OCI-LY3 (cell line): ENCODE measurements around the gene AP3S2.

ENCODE experiments used
- H2AFZ ChIP-seq: fragments of 200-600, 300-600 bp; shearing (Covaris generic); 2 replicates; pipeline ENCODE4 v1.6.0; 2014; ENCODE audit warnings: antibody characterized with exemption, low read depth, low read length
- H3K27ac ChIP-seq: fragments of 200-600, 300-600 bp; sonication (generic); 2 replicates; pipeline ENCODE4 v1.5.1; 2014; ENCODE audit warnings: mild to moderate bottlenecking, low read length, moderate library complexity, mixed read lengths
- H3K27me3 ChIP-seq: fragments of 200-600, 300-600 bp; sonication (generic); 2 replicates; pipeline ENCODE4 v1.6.1; 2014; ENCODE audit warnings: low read depth, low read length, mixed read lengths
- H3K36me3 ChIP-seq: fragments of 200-600, 300-600 bp; sonication (generic); replicated peaks from 2 replicates; pipeline ENCODE3; 2014; ENCODE audit warnings: low read depth, low read length, mixed read lengths
- H3K4me1 ChIP-seq: fragments of 300-600, 200-600 bp; sonication (generic); 2 replicates; pipeline ENCODE4 v1.6.1; 2014; ENCODE audit warnings: low read length, mixed read lengths
- H3K4me2 ChIP-seq: fragments of 200-600, 300-600 bp; sonication (generic); 2 replicates; pipeline ENCODE4 v1.6.1; 2014; ENCODE audit warnings: low read length, mixed read lengths
- H3K4me3 ChIP-seq: fragments of 300-600, 200-600 bp; sonication (generic); 2 replicates; pipeline ENCODE4 v1.5.1; 2014; ENCODE audit warnings: antibody characterized with exemption, mild to moderate bottlenecking, low read length, moderate library complexity
- H3K79me2 ChIP-seq: fragments of 300-600, 200-600 bp; shearing (Covaris generic); 2 replicates; pipeline ENCODE4 v1.6.1; 2014; ENCODE audit warnings: mild to moderate bottlenecking, low read length, mixed read lengths
- H3K9ac ChIP-seq: fragments of 300-600, 200-600 bp; shearing (Covaris generic); 2 replicates; pipeline ENCODE4 v1.6.0; 2014; ENCODE audit warnings: mild to moderate bottlenecking, low read length, moderate library complexity
- H3K9me3 ChIP-seq: fragments of 200-600, 300-600 bp; shearing (Covaris generic); 2 replicates; pipeline ENCODE4 v1.6.1; 2014; ENCODE audit warnings: low read length, mixed read lengths; ENCODE audit not compliant: insufficient read depth
- H4K20me1 ChIP-seq: fragments of 200-600, 300-600 bp; sonication (generic); 2 replicates; pipeline ENCODE4 v1.6.1; 2016; ENCODE audit warnings: low read length, mixed read lengths; ENCODE audit not compliant: insufficient read depth
- EZH2phosphoT487 ChIP-seq: fragments of 200-600 bp; shearing (Covaris generic); IDR thresholded peaks from 2 replicates; pipeline ENCODE4 v1.6.1; 2018; ENCODE audit warnings: antibody characterized with exemption, mixed run types, low read depth
- TF ChIP-seq, protein P1 (sequence below): fragments of 200-600, 300-600 bp; sonication (generic); IDR thresholded peaks from 2 replicates; pipeline ENCODE4 v1.5.1; 2014; ENCODE audit warnings: antibody characterized with exemption, low read length, low read depth

AP3S2 gene

DNA sequence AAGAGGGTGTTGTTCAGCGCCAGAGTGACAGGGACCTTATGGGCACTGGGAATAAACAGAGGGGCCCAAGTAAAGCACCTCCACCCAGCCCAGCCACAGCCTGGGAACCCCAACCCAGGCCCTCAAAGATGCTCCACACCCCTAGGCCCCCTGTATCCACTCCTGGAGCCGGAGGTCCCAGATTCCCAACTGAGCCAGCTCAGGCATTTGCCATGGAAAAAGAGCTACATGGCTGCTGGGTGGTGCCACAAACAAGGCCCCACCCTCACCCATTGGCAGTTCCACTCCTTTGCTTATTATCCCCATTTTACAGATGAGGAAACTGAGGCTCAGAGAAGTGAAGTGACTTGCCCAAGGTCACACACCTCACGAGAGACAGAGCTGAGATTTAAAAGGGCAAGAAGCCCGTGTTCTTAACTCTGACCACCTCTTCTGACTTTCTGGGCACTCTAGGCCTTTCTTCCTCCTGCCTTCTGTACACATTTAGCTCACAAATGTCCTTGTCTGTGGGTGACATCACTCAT, 96.1 kb downstream of the AP3S2 start:
- Histone ChIP-seq H3K27me3 (no peaks in the 10 kb centered on the region), H3K9ac (no peak overlapping the region), H2AFZ (no peak overlapping the region), H4K20me1 (no peaks in the 10 kb centered on the region), H3K79me2 (no peaks in the 10 kb centered on the region), H3K36me3 (no peaks in the 10 kb centered on the region), H3K27ac (no peak overlapping the region), H3K4me2 (no peak overlapping the region), H3K4me3 (no peak overlapping the region), H3K4me1 (peaks cover 19% of the 10 kb centered on the region), H3K9me3 (no peaks in the 10 kb centered on the region)
- TF ChIP-seq, protein P1, sequence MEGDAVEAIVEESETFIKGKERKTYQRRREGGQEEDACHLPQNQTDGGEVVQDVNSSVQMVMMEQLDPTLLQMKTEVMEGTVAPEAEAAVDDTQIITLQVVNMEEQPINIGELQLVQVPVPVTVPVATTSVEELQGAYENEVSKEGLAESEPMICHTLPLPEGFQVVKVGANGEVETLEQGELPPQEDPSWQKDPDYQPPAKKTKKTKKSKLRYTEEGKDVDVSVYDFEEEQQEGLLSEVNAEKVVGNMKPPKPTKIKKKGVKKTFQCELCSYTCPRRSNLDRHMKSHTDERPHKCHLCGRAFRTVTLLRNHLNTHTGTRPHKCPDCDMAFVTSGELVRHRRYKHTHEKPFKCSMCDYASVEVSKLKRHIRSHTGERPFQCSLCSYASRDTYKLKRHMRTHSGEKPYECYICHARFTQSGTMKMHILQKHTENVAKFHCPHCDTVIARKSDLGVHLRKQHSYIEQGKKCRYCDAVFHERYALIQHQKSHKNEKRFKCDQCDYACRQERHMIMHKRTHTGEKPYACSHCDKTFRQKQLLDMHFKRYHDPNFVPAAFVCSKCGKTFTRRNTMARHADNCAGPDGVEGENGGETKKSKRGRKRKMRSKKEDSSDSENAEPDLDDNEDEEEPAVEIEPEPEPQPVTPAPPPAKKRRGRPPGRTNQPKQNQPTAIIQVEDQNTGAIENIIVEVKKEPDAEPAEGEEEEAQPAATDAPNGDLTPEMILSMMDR: no peak
- TF ChIP-seq EZH2phosphoT487: no peak

DNA sequence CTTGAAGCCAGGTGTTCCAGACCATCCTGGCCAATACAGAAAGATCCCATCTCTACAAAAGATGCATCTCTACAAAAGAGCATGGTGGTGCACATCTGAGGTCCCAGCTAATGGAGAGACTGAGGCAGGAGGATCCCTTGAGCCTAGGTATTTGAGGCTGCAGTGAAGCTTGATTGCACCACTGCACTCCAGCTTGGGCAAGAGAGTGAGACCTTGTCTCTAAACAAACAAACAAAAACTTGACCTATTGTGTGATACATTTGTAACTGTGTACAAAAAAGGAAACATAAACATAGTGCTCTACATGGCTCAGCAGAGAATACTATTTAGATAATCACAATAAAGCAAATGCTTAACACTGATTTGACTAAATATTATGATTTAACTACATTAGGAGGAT, 97.8 kb downstream of the AP3S2 start:
- TF ChIP-seq EZH2phosphoT487: no peak
- TF ChIP-seq, protein P1: no peak
- Histone ChIP-seq H3K27me3 (no peaks in the 10 kb centered on the region), H3K9ac (no peak overlapping the region), H4K20me1 (no peaks in the 10 kb centered on the region), H3K4me1 (peaks cover 7% of the 10 kb centered on the region), H2AFZ (no peak overlapping the region), H3K27ac (no peak overlapping the region), H3K4me3 (no peak overlapping the region), H3K36me3 (no peaks in the 10 kb centered on the region), H3K4me2 (no peak overlapping the region), H3K79me2 (no peaks in the 10 kb centered on the region), H3K9me3 (no peaks in the 10 kb centered on the region)

DNA sequence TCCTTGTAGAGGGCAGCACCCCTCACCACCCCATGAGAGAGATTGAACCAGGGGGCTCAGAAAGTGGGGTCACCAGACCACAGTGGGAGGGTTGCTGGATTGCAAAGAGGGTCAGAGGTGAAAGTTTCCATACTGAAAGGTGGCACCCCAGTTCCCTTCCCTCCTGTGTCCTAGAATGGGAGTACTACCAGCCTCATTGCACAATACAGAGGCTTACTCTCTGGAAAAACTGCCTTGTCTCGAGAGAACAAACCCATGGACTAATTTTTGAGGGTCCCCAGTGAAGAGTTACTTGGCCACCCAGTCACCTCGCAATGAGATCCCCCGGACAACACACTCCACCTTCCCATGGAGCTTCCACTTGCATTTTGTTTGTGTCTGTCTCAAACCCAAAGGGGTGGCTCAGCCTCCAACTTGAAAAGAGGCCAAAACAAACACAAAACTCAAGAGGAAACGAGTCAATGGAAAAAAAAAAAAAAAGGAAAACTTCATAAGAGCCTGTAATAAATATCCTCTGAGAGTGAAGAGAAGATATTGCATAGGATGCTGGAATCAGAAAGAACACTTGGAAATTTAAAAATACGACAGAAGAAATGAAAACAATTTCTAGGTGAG, 99.1 kb downstream of the AP3S2 start:
- peaks cover 3% of the 10 kb centered on the region for H3K4me1 ChIP-seq
- no peaks in the 10 kb centered on the region for H3K36me3 ChIP-seq
- H3K27ac ChIP-seq: no peak overlapping the region
- no peaks in the 10 kb centered on the region for H3K9me3 ChIP-seq
- H3K4me3 ChIP-seq: no peak overlapping the region
- no peaks in the 10 kb centered on the region for H3K79me2 ChIP-seq
- no peak overlapping the region for H2AFZ ChIP-seq
- H3K4me2 ChIP-seq: no peak overlapping the region
- H3K9ac ChIP-seq: no peak overlapping the region
- H3K27me3 ChIP-seq: no peaks in the 10 kb centered on the region
- no peaks in the 10 kb centered on the region for H4K20me1 ChIP-seq
- TF ChIP-seq, protein P1: no peak
- TF ChIP-seq EZH2phosphoT487: no peak

DNA sequence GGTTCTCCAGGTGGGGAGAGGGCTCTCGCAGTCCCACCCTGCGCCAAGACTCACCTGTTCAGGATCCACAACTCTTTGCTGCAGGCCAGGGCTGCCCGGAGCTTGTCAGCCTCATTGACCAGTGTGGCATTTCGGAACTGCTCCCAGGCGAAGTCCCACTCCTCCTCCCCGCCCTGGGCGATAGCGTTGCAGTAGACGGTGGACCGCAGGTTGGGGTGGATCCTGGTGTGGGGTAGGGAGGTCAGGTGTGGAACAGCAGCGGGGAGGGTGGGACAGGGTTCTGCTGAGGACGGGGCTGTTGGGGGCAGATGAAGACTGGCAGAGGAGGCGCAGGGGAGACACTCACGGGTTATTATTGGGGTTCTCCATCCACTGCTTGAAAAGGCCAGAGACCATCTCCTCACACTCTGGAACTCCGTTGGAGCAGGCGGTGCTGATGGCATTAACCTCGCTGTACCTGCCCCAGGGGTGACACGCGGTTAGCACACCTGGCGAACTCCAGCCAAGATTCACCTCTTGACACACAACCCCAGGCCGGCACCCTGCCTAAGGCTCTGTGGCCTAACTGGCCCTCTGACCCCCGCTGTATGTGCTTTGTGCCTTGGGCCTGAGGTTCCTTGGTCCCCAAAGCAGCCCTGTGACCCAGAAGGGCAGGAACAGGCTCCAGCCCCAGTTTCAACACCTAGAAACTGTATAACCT, 101.5 kb downstream of the AP3S2 start:
- no peak overlapping the region for H3K4me2 ChIP-seq
- no peaks in the 10 kb centered on the region for H3K79me2 ChIP-seq
- no peak overlapping the region for H3K4me3 ChIP-seq
- no peaks in the 10 kb centered on the region for H3K4me1 ChIP-seq
- no peaks in the 10 kb centered on the region for H3K27me3 ChIP-seq
- TF ChIP-seq, protein P1: no peak
- no peak for TF ChIP-seq EZH2phosphoT487
- H3K9me3 ChIP-seq: peaks cover 10% of the 10 kb centered on the region; the same call in 1 of the 2 replicates
- H2AFZ ChIP-seq: no peak overlapping the region
- no peaks in the 10 kb centered on the region for H4K20me1 ChIP-seq
- H3K9ac ChIP-seq: no peak overlapping the region
- peaks cover 10% of the 10 kb centered on the region for H3K36me3 ChIP-seq
- H3K27ac ChIP-seq: no peak overlapping the region
